Natural killer cell (primary cell): ENCODE data around the gene LY6G5B. TPM values are rescaled to one million over a fixed set of nuclear protein-coding genes. Genes with fewer than 3 reads are reported as not detected.

Experiments used
- ATAC-seq, 3 donors: fragments of 150-1000 bp in 2 of 3; fragments of 200-7000 bp in 1 of 3; cut with Tn5 transposase; 1 replicate in 1 of 3; 2 replicates in 2 of 3; pipeline ENCODE4 v1.10.0; 2021; ENCODE audit warnings: mild to moderate bottlenecking in 2 of 3, moderate library complexity in 2 of 3
- DNase-seq, 2 donors: peaks; one replicate each; pipeline versions ENCODE4 v3.0.0 to v3.0.0-alpha.2; 2013 to 2021; ENCODE audit warnings: mixed read lengths in 1 of 2
- H3K27ac ChIP-seq: one replicate; pipeline ENCODE4 v1.5.1; 2013; ENCODE audit warnings: mild to moderate bottlenecking, low read length
- H3K27me3 ChIP-seq: one replicate; pipeline ENCODE4 v1.6.1; 2013; ENCODE audit warnings: low read length; ENCODE audit not compliant: control insufficient read depth, insufficient read depth
- H3K36me3 ChIP-seq: one replicate; pipeline ENCODE4 v1.6.1; 2013; ENCODE audit warnings: low read length; ENCODE audit not compliant: control insufficient read depth, insufficient read depth
- H3K4me1 ChIP-seq: one replicate; pipeline ENCODE4 v1.6.1; 2013; ENCODE audit warnings: low read length; ENCODE audit not compliant: control insufficient read depth, insufficient read depth
- H3K4me3 ChIP-seq: one replicate; pipeline ENCODE4 v1.5.1; 2013; ENCODE audit warnings: low read length
- H3K9me3 ChIP-seq: one replicate; pipeline ENCODE4 v1.6.1; 2013; ENCODE audit warnings: low read length; ENCODE audit not compliant: control insufficient read depth, insufficient read depth
- H3K27ac Mint-ChIP-seq, 2 donors: one replicate each; pipeline ENCODE4 v1.8.0; 2022; ENCODE audit warnings: mild to moderate bottlenecking in 2 of 2, mixed read lengths in 2 of 2, moderate library complexity in 1 of 2
- H3K27me3 Mint-ChIP-seq, 2 donors: one replicate each; pipeline ENCODE4 v1.8.0; 2022; ENCODE audit warnings: low read depth in 2 of 2, mixed read lengths in 2 of 2
- H3K36me3 Mint-ChIP-seq: one replicate; pipeline ENCODE4 v1.8.0; 2022; ENCODE audit warnings: mixed read lengths
- H3K4me1 Mint-ChIP-seq, 2 donors: one replicate each; pipeline ENCODE4 v1.8.0; 2022; ENCODE audit warnings: mixed read lengths in 2 of 2
- H3K4me3 Mint-ChIP-seq: one replicate; pipeline ENCODE4 v1.8.0; 2022; ENCODE audit warnings: mild to moderate bottlenecking, moderate library complexity, mixed read lengths
- H3K9me3 Mint-ChIP-seq, 2 donors: one replicate each; pipeline ENCODE4 v1.8.0; 2022; ENCODE audit warnings: mixed read lengths in 2 of 2
- CTCF ChIP-seq: fragments of 200-600 bp; IDR thresholded peaks from one replicate; pipeline ENCODE4 v1.8.0; 2022; ENCODE audit warnings: antibody characterized with exemption
- WGBS: methylation state at CpG from one replicate; pipeline ENCODE4 v1.1.7; 2013; ENCODE audit warnings: missing lambda C conversion rate; ENCODE audit not compliant: insufficient coverage; 5-methylcytosine and 5-hydroxymethylcytosine counted together
- intact Hi-C: fragments of 100-400 bp; cut with micrococcal nuclease; formaldehyde crosslinking; loops from one replicate; pipeline ENCODE4 v1.14.2; 2022
- total RNA-seq, 4 donors: library from RNA; stranded (reverse); fragments of 120-200 nt in 1 of 4; gene quantifications; one replicate each; pipeline versions ENCODE4 v1.2.3 to v1.2.4, GENCODE V29; 2013 to 2022

The LY6G5B gene
- total RNA-seq, 3 donors from 2014 or later (not counting 1 experiment from before 2014, with no cell fraction given) = 39.9 to 50.0 (median 46.0) TPM

- Histone ChIP-seq H3K4me3 (no peak overlapping the region), H3K27me3 (no peaks in the 10 kb centered on the region), H3K4me1 (peaks cover 60% of the 10 kb centered on the region), H3K36me3 (peaks cover 17% of the 10 kb centered on the region), H3K27ac (no peak overlapping the region), H3K9me3 (no peaks in the 10 kb centered on the region)
- no peaks in the 10 kb centered on the region for H3K36me3 Mint-ChIP-seq
- DNase-seq (peak in 1 of 2 donors; percentile 57), ATAC-seq (no peak)
- intact Hi-C loops = no loop called here
- TF ChIP-seq CTCF = no peak
- H3K27me3 Mint-ChIP-seq = no peaks in the 10 kb centered on the region
- H3K4me3 Mint-ChIP-seq = peak overlapping the region; percentile 65
- no peaks in the 10 kb centered on the region for H3K9me3 Mint-ChIP-seq
- H3K4me1 Mint-ChIP-seq = peaks cover 41 to 62% of the 10 kb centered on the region in 2 donors
- peak overlapping the region; percentile 83 to 89 for H3K27ac Mint-ChIP-seq
- WGBS = 89% methylated on average over 5 of the region's 6 CpGs
Measured at GRCh38 chr6:31657406-31658157, 12.2 kb upstream of the LY6G5B start.

GRCh38 chr6:31658158-31658688, 11.6 kb upstream of the LY6G5B start:
- Histone ChIP-seq H3K27ac (no peak overlapping the region), H3K36me3 (peaks cover 18% of the 10 kb centered on the region), H3K9me3 (no peaks in the 10 kb centered on the region), H3K4me1 (peaks cover 63% of the 10 kb centered on the region), H3K4me3 (no peak overlapping the region), H3K27me3 (no peaks in the 10 kb centered on the region)
- no peak for TF ChIP-seq CTCF
- Mint-ChIP-seq H3K4me3 (peak overlapping the region; percentile 65), H3K27me3 (no peaks in the 10 kb centered on the region), H3K27ac (peak overlapping the region; percentile 83 to 89), H3K36me3 (no peaks in the 10 kb centered on the region), H3K4me1 (peaks cover 37 to 60% of the 10 kb centered on the region in 2 donors), H3K9me3 (no peaks in the 10 kb centered on the region)
- intact Hi-C loops = no loop called here
- DNase-seq = no peak
- no peak for ATAC-seq
- 77% methylated on average over 3 of the region's 4 CpGs for WGBS

- TF ChIP-seq CTCF = no peak
- no peaks in the 10 kb centered on the region for H3K36me3 Mint-ChIP-seq
- H3K36me3 ChIP-seq = peaks cover 21% of the 10 kb centered on the region
Measured at GRCh38 chr6:31658983-31659648, 10.7 kb upstream of the LY6G5B start.

More at GRCh38 chr6:31658983-31659648, 10.7 kb upstream of the LY6G5B start:
- peak overlapping the region; percentile 83 to 89 for H3K27ac Mint-ChIP-seq
- intact Hi-C loops = no loop called here
- no peak for DNase-seq
- ATAC-seq = no peak
- H3K4me3 ChIP-seq = peak overlapping the region; percentile 88
- peak overlapping the region; percentile 79 for H3K27ac ChIP-seq
- H3K4me1 Mint-ChIP-seq = peaks cover 46 to 68% of the 10 kb centered on the region in 2 donors
- no peaks in the 10 kb centered on the region for H3K27me3 ChIP-seq
- H3K4me3 Mint-ChIP-seq = peak overlapping the region; percentile 90
- peaks cover 63% of the 10 kb centered on the region for H3K4me1 ChIP-seq
- H3K9me3 Mint-ChIP-seq = no peaks in the 10 kb centered on the region
- no peaks in the 10 kb centered on the region for H3K27me3 Mint-ChIP-seq
- 92% methylated on average over 13 of the region's 13 CpGs for WGBS
- no peaks in the 10 kb centered on the region for H3K9me3 ChIP-seq
